ENCODE data around the gene NEMP2.

GRCh38 chr2:190493095-190493494 is 41.4 kb downstream of the NEMP2 start:
- TF ChIP-seq, protein P1, sequence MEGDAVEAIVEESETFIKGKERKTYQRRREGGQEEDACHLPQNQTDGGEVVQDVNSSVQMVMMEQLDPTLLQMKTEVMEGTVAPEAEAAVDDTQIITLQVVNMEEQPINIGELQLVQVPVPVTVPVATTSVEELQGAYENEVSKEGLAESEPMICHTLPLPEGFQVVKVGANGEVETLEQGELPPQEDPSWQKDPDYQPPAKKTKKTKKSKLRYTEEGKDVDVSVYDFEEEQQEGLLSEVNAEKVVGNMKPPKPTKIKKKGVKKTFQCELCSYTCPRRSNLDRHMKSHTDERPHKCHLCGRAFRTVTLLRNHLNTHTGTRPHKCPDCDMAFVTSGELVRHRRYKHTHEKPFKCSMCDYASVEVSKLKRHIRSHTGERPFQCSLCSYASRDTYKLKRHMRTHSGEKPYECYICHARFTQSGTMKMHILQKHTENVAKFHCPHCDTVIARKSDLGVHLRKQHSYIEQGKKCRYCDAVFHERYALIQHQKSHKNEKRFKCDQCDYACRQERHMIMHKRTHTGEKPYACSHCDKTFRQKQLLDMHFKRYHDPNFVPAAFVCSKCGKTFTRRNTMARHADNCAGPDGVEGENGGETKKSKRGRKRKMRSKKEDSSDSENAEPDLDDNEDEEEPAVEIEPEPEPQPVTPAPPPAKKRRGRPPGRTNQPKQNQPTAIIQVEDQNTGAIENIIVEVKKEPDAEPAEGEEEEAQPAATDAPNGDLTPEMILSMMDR (IDR thresholded peaks at IDR 0.05; ENCODE audit: poor library complexity, severe bottlenecking), result no peak
- TF ChIP-seq, protein P2, sequence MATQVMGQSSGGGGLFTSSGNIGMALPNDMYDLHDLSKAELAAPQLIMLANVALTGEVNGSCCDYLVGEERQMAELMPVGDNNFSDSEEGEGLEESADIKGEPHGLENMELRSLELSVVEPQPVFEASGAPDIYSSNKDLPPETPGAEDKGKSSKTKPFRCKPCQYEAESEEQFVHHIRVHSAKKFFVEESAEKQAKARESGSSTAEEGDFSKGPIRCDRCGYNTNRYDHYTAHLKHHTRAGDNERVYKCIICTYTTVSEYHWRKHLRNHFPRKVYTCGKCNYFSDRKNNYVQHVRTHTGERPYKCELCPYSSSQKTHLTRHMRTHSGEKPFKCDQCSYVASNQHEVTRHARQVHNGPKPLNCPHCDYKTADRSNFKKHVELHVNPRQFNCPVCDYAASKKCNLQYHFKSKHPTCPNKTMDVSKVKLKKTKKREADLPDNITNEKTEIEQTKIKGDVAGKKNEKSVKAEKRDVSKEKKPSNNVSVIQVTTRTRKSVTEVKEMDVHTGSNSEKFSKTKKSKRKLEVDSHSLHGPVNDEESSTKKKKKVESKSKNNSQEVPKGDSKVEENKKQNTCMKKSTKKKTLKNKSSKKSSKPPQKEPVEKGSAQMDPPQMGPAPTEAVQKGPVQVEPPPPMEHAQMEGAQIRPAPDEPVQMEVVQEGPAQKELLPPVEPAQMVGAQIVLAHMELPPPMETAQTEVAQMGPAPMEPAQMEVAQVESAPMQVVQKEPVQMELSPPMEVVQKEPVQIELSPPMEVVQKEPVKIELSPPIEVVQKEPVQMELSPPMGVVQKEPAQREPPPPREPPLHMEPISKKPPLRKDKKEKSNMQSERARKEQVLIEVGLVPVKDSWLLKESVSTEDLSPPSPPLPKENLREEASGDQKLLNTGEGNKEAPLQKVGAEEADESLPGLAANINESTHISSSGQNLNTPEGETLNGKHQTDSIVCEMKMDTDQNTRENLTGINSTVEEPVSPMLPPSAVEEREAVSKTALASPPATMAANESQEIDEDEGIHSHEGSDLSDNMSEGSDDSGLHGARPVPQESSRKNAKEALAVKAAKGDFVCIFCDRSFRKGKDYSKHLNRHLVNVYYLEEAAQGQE (IDR thresholded peaks at IDR 0.05; ENCODE audit: borderline replicate concordance), result no peak
- TF ChIP-seq EP300 (conservative IDR thresholded peaks at IDR 0.05; ENCODE audit: poor library complexity, severe bottlenecking), result no peak
- no peak for TF ChIP-seq POLR2AphosphoS5 (IDR thresholded peaks at IDR 0.05)
- no peak for TF ChIP-seq SMC3 (conservative IDR thresholded peaks at IDR 0.05; ENCODE audit: poor library complexity)
- no peak for TF ChIP-seq RAD21 (conservative IDR thresholded peaks at IDR 0.05)
- no peak for TF ChIP-seq EZH2 (IDR thresholded peaks at IDR 0.05; ENCODE audit: borderline replicate concordance, insufficient read depth, low read length, poor library complexity, severe bottlenecking)
- TF ChIP-seq MXI1 (conservative IDR thresholded peaks at IDR 0.05; ENCODE audit: poor library complexity, severe bottlenecking), result no peak
- TF ChIP-seq TAF1 (IDR thresholded peaks at IDR 0.05; ENCODE audit: low read depth), result no peak
